HCT116 (cell line): ENCODE measurements around the gene LDAH. TPM values are rescaled to one million over a fixed set of nuclear protein-coding genes. Genes with fewer than 3 reads are reported as not detected.

Experiments
- ATAC-seq: fragments of 200-7000 bp; cut with Tn5 transposase; 2 replicates; pipeline ENCODE4 v1.9.1; 2020; ENCODE audit warnings: mild to moderate bottlenecking, moderate library complexity
- BruUV-seq: library from RNA; stranded (reverse); fragments of 400-500 nt; replicated peaks from 2 replicates; lab custom pipeline; 2021; lab: Mats Ljungman, UMichigan
- CTCF ChIA-PET: fragments of 300-600 bp; sonication (Branson Sonifier 250); formaldehyde crosslinking; loops from one replicate; lab custom pipeline; 2021; ENCODE audit warnings: antibody characterized with exemption; lab: Charles Lee
- POLR2A ChIA-PET: fragments of 300-600, 350-600 bp; sonication (Branson Sonifier 250); formaldehyde crosslinking; loops from one replicate; lab custom pipeline; 2021; ENCODE audit warnings: antibody characterized with exemption; lab: Charles Lee
- RAD21 ChIA-PET, 2 experiments: fragments of 300-600 bp; sonication (Branson Sonifier 250); formaldehyde crosslinking; loops; one replicate each; lab custom pipeline; 2023; ENCODE audit warnings: low total read pairs in 2 of 2; ENCODE audit not compliant: uncharacterized antibody in 2 of 2, unreplicated experiment in 2 of 2, low non-redundant PET in 1 of 2; lab: Charles Lee
- DNase-seq: peaks from one replicate; pipeline ENCODE4 v3.0.0-alpha.2; 2010; ENCODE audit warnings: low read depth, low spot score
- H2AFZ ChIP-seq: fragments of 200-600 bp; shearing (Covaris generic), sonication (generic); 2 replicates; pipeline ENCODE4 v1.6.1; 2017; ENCODE audit warnings: low read depth, mixed run types, mixed read lengths, antibody characterized with exemption, low read length; ENCODE audit not compliant: poor library complexity, severe bottlenecking
- H3K27ac ChIP-seq: 2 replicates; pipeline ENCODE4 v1.5.1; 2012; ENCODE audit warnings: low read depth, low read length
- H3K27me3 ChIP-seq: fragments of 200-600 bp; sonication (generic); 2 replicates; pipeline ENCODE4 v1.6.1; 2016; ENCODE audit warnings: mixed run types, low read length, mixed read lengths; ENCODE audit not compliant: insufficient read depth
- H3K36me3 ChIP-seq, 2 experiments: fragments of 200-500 bp in 1 of 2; fragments of 200-600 bp in 1 of 2; sonication (Bioruptor generic) in 1 of 2; sonication (generic) in 1 of 2; 2 replicates each; pipeline versions ENCODE4 v1.5.1 to v1.6.1; 2014 to 2016; ENCODE audit warnings: low read length in 2 of 2, inconsistent platforms in 1 of 2, mixed read lengths in 1 of 2, mixed run types in 1 of 2; ENCODE audit not compliant: insufficient read depth in 2 of 2, control insufficient read depth in 1 of 2
- H3K4me1 ChIP-seq, 2 experiments: fragments of 200-600 bp in 1 of 2; sonication (generic) in 1 of 2; 2 replicates each; pipeline versions ENCODE4 v1.5.1 to v1.6.1; 2012 to 2017; ENCODE audit warnings: low read length in 2 of 2, inconsistent platforms in 1 of 2, mild to moderate bottlenecking in 1 of 2, mixed read lengths in 1 of 2, mixed run types in 1 of 2, moderate library complexity in 1 of 2; ENCODE audit not compliant: insufficient read depth in 2 of 2, control insufficient read depth in 1 of 2
- H3K4me2 ChIP-seq: fragments of 200-600 bp; sonication (generic); 2 replicates; pipeline ENCODE4 v1.6.1; 2017; ENCODE audit warnings: mixed run types, low read length, mixed read lengths
- H3K4me3 ChIP-seq, 2 experiments: fragments of 200-600 bp in 1 of 2; sonication (generic) in 1 of 2; replicated peaks in 1 of 2; 2 replicates each; pipeline ENCODE4 v1.5.1; 2011 to 2016; ENCODE audit warnings: low read length in 2 of 2, control low read depth in 1 of 2, low read depth in 1 of 2, mild to moderate bottlenecking in 1 of 2, mixed read lengths in 1 of 2, mixed run types in 1 of 2
- H3K79me2 ChIP-seq: fragments of 200-600 bp; sonication (generic); 2 replicates; pipeline ENCODE4 v1.6.1; 2017; ENCODE audit warnings: mild to moderate bottlenecking, mixed run types, low read length, moderate library complexity, mixed read lengths; ENCODE audit not compliant: insufficient read depth
- H3K9ac ChIP-seq: fragments of 200-600 bp; sonication (generic); 2 replicates; pipeline ENCODE4 v1.6.1; 2016; ENCODE audit warnings: low read length, mixed read lengths
- H3K9me2 ChIP-seq: fragments of 200-600 bp; sonication (generic), shearing (Covaris generic); 2 replicates; pipeline ENCODE4 v1.6.1; 2017; ENCODE audit warnings: mixed run types, mild to moderate bottlenecking, moderate library complexity; ENCODE audit not compliant: insufficient read depth
- H3K9me3 ChIP-seq, 2 experiments: fragments of 200-500 bp in 1 of 2; fragments of 200-600 bp in 1 of 2; sonication (Bioruptor generic) in 1 of 2; sonication (generic) in 1 of 2; 2 replicates each; pipeline ENCODE4 v1.6.1; 2014 to 2017; ENCODE audit warnings: low read length in 2 of 2, mixed read lengths in 2 of 2, inconsistent platforms in 1 of 2, low read depth in 1 of 2, mild to moderate bottlenecking in 1 of 2, mixed run types in 1 of 2, moderate library complexity in 1 of 2; ENCODE audit not compliant: control insufficient read depth in 1 of 2, insufficient read depth in 1 of 2
- H4K20me1 ChIP-seq: fragments of 200-600 bp; sonication (generic), shearing (Covaris generic); 2 replicates; pipeline ENCODE4 v1.6.1; 2017; ENCODE audit warnings: mixed run types, mild to moderate bottlenecking, moderate library complexity; ENCODE audit not compliant: insufficient read depth
- EGR1 ChIP-seq: IDR thresholded peaks from 2 replicates; pipeline ENCODE4 v1.6.1; 2012; ENCODE audit warnings: low read depth
- EZH2phosphoT487 ChIP-seq: fragments of 200-600 bp; IDR thresholded peaks from 2 replicates; pipeline ENCODE4 v1.6.1; 2018; ENCODE audit warnings: antibody characterized with exemption, borderline replicate concordance
- FOSL1 ChIP-seq: IDR thresholded peaks from 2 replicates; pipeline ENCODE4 v1.6.1; 2012; ENCODE audit warnings: low read depth
- ZFX ChIP-seq: fragments of 450-650 bp; IDR thresholded peaks from 2 replicates; pipeline ENCODE4 v1.6.1; 2017
- intact Hi-C: fragments of 100-400 bp; cut with micrococcal nuclease; formaldehyde crosslinking; loops from 2 replicates; pipeline ENCODE4 v1.10.0; 2022
- total RNA-seq: library from RNA; stranded (reverse); gene quantifications from one replicate; pipeline ENCODE4 v1.2.1, GENCODE V29; 2021; ENCODE audit not compliant: unreplicated experiment
- TF ChIP-seq, protein P1 (sequence below): IDR thresholded peaks from 2 replicates; pipeline ENCODE4 v1.6.1; 2011; ENCODE audit warnings: mild to moderate bottlenecking, low read length, moderate library complexity; ENCODE audit not compliant: insufficient replicate concordance; ENCODE audit errors: extremely low read depth
- TF ChIP-seq, protein P2 (sequence below): IDR thresholded peaks from 2 replicates; pipeline ENCODE4 v1.6.1; 2012; ENCODE audit warnings: low read depth

Gene LDAH
- total RNA-seq, 1 experiment from 2014 or later, result 25.7 TPM

DNA sequence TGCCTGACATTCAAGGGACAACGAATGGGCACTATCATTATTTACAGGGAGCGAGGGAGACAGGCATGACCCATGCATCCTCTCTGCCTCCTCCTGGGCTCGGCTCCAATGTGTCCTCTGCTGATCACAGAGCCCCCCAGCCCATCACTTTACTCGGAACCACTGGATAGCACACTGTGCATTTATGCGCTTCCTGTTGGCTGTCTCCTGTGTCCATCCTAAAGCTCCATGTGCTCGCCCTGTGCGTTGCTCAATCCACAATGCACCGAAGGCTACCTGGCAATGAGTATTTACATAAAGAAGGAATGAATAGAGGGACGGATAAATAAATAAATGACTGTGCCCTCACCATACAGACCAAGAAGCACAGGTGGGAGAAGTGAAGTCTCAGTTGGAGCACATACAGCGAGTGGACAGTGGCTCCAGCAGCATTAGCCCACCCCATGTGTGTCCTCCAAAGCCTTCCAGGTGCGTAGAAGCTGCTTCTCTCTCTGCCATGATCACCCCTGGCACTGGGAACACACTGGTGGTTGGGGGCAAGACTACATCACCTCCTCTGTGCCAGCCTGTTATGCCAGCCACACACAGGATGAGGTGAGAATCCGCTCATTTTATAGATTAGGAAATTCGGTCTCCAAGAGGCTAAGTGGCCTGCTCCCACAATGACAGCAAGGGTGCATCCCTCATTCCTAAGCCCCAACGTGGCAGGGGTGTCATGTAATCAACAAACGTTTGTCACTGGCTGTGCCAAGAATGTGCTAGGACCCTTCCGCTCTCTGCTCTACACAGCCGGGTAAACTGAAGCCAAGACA is 158.3 kb downstream of the LDAH start:
- H3K36me3 ChIP-seq, result no peaks in the 10 kb centered on the region
- CTCF ChIA-PET, result no interaction called here
- ATAC-seq, result no peak
- H3K9ac ChIP-seq, result no peak overlapping the region
- POLR2A ChIA-PET, result no interaction called here
- H3K79me2 ChIP-seq, result no peaks in the 10 kb centered on the region
- peaks cover 31% of the 10 kb centered on the region for H3K27me3 ChIP-seq
- H3K4me3 ChIP-seq, result no peak overlapping the region
- no peak for TF ChIP-seq EGR1
- TF ChIP-seq, protein P1, sequence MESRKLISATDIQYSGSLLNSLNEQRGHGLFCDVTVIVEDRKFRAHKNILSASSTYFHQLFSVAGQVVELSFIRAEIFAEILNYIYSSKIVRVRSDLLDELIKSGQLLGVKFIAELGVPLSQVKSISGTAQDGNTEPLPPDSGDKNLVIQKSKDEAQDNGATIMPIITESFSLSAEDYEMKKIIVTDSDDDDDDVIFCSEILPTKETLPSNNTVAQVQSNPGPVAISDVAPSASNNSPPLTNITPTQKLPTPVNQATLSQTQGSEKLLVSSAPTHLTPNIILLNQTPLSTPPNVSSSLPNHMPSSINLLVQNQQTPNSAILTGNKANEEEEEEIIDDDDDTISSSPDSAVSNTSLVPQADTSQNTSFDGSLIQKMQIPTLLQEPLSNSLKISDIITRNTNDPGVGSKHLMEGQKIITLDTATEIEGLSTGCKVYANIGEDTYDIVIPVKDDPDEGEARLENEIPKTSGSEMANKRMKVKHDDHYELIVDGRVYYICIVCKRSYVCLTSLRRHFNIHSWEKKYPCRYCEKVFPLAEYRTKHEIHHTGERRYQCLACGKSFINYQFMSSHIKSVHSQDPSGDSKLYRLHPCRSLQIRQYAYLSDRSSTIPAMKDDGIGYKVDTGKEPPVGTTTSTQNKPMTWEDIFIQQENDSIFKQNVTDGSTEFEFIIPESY, result no peak
- no peak for TF ChIP-seq ZFX
- no peak for TF ChIP-seq FOSL1
- TF ChIP-seq EZH2phosphoT487, result no peak
- TF ChIP-seq, protein P2, sequence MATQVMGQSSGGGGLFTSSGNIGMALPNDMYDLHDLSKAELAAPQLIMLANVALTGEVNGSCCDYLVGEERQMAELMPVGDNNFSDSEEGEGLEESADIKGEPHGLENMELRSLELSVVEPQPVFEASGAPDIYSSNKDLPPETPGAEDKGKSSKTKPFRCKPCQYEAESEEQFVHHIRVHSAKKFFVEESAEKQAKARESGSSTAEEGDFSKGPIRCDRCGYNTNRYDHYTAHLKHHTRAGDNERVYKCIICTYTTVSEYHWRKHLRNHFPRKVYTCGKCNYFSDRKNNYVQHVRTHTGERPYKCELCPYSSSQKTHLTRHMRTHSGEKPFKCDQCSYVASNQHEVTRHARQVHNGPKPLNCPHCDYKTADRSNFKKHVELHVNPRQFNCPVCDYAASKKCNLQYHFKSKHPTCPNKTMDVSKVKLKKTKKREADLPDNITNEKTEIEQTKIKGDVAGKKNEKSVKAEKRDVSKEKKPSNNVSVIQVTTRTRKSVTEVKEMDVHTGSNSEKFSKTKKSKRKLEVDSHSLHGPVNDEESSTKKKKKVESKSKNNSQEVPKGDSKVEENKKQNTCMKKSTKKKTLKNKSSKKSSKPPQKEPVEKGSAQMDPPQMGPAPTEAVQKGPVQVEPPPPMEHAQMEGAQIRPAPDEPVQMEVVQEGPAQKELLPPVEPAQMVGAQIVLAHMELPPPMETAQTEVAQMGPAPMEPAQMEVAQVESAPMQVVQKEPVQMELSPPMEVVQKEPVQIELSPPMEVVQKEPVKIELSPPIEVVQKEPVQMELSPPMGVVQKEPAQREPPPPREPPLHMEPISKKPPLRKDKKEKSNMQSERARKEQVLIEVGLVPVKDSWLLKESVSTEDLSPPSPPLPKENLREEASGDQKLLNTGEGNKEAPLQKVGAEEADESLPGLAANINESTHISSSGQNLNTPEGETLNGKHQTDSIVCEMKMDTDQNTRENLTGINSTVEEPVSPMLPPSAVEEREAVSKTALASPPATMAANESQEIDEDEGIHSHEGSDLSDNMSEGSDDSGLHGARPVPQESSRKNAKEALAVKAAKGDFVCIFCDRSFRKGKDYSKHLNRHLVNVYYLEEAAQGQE, result no peak
- TF ChIP-seq, all 23 proteins: peak for 0
- DNase-seq, result no peak
- no peak overlapping the region for H3K4me2 ChIP-seq
- RAD21 ChIA-PET, result no interaction called here
- H3K27ac ChIP-seq, result no peak overlapping the region
- BruUV-seq, result no TSS peak
- no peak overlapping the region for H2AFZ ChIP-seq
- H3K4me1 ChIP-seq, result peaks cover 0 to 4% of the 10 kb centered on the region in 2 experiments; a peak in 1 of 4 replicates
- no peaks in the 10 kb centered on the region for H3K9me3 ChIP-seq
- intact Hi-C loops, result no loop called here
- H4K20me1 ChIP-seq, result no peaks in the 10 kb centered on the region
- H3K9me2 ChIP-seq, result no peaks in the 10 kb centered on the region
